Measurements from ENCODE around the gene PSKH1. TPM values are rescaled to one million over a fixed set of nuclear protein-coding genes. Genes with fewer than 3 reads are reported as not detected.

PSKH1 gene
- total RNA-seq, 1 experiment from 2014 or later: 21.7 TPM

DNA sequence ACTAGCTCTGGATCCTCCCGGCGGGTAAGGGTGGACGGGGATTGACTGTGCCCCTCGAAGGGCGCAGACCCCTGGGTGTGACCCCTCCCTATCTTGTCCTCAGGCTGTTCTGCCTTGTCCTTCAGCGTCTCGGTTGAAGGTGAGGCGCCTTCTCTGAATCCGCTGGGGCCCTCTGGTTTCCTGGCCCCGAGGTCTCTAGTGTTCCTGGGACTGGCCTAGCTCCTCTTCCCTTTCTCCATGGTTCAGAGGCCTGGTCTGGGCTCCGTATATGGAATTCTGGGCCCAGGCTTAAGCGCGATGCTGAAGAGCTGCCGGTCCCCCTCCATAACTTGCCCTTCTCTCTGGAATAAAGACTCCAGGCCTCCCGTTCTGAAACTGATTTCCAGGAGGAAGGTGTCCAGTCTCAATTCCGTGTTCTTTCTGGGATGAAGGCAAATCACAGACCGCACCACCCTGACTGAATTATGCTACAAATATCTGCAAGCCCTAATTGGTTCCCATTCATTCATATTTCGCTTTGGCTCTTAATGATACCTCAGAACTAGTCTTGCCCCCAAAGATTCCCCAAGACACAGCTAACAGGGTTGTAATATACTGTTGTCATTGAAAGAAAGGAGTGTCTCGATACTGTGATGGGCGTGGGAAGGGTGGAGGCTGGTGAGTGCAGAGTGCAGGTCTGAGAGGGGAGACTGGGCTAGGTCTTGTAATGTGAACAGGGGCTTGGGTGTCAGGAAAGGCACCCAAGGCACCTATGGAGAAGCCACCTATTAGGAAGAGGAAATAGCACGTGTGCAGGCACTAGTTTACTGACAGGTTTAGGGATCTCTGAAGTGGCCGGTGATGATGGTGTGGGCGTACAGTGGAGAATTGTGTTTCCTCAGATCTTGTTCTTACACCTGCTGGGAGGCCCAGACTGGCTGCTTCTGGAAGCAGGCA is 19.4 kb upstream of the PSKH1 start:
- intact Hi-C loops (cut with micrococcal nuclease): no loop called here
- Mint-ChIP-seq H3K27me3 (ENCODE audit: insufficient read depth, unreplicated experiment) (no peaks in the 10 kb centered on the region), H3K27ac (ENCODE audit: low read depth, unreplicated experiment) (peak overlapping the region; percentile 94), H3K36me3 (ENCODE audit: insufficient read depth, unreplicated experiment) (peaks cover 71% of the 10 kb centered on the region), H3K4me3 (ENCODE audit: unreplicated experiment) (peak overlapping the region; percentile 89), H3K9me3 (ENCODE audit: unreplicated experiment) (no peaks in the 10 kb centered on the region), H3K4me1 (ENCODE audit: insufficient read depth, unreplicated experiment) (peaks cover 34% of the 10 kb centered on the region)
- TSS peak; percentile 18 for BruUV-seq (replicated peaks)
- ChIA-PET CTCF (interaction anchor here (0.7 to 2.9 kb wide), 6 partner anchors 10 to 64 kb away, joined by 3 to 44 read pairs (median 4); partner anchors contain the start of gene NRN1L), POLR2A (interaction anchor here (0.6 to 3.1 kb wide), 14 partner anchors 8 to 1465 kb away, joined by 3 to 27 read pairs (median 4); partner anchors contain the start of genes ATP6V0D1, GFOD2, NRN1L and NUTF2)
- TF ChIP-seq, protein P1, sequence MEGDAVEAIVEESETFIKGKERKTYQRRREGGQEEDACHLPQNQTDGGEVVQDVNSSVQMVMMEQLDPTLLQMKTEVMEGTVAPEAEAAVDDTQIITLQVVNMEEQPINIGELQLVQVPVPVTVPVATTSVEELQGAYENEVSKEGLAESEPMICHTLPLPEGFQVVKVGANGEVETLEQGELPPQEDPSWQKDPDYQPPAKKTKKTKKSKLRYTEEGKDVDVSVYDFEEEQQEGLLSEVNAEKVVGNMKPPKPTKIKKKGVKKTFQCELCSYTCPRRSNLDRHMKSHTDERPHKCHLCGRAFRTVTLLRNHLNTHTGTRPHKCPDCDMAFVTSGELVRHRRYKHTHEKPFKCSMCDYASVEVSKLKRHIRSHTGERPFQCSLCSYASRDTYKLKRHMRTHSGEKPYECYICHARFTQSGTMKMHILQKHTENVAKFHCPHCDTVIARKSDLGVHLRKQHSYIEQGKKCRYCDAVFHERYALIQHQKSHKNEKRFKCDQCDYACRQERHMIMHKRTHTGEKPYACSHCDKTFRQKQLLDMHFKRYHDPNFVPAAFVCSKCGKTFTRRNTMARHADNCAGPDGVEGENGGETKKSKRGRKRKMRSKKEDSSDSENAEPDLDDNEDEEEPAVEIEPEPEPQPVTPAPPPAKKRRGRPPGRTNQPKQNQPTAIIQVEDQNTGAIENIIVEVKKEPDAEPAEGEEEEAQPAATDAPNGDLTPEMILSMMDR (IDR thresholded peaks at IDR 0.05; ENCODE audit: unreplicated experiment): no peak
- no peak for DNase-seq (ENCODE audit: unreplicated experiment)

GRCh38 chr16:67874372-67874771 is 18.7 kb upstream of the PSKH1 start:
- Mint-ChIP-seq H3K27ac (ENCODE audit: low read depth, unreplicated experiment) (peak overlapping the region; percentile 94), H3K4me3 (ENCODE audit: unreplicated experiment) (peak overlapping the region; percentile 89), H3K9me3 (ENCODE audit: unreplicated experiment) (no peaks in the 10 kb centered on the region), H3K36me3 (ENCODE audit: insufficient read depth, unreplicated experiment) (peaks cover 74% of the 10 kb centered on the region), H3K27me3 (ENCODE audit: insufficient read depth, unreplicated experiment) (no peaks in the 10 kb centered on the region), H3K4me1 (ENCODE audit: insufficient read depth, unreplicated experiment) (peaks cover 34% of the 10 kb centered on the region)
- no peak for DNase-seq (ENCODE audit: unreplicated experiment)
- ChIA-PET CTCF (interaction anchor here (2.4 to 2.9 kb wide), 2 partner anchors 9 to 31 kb away, joined by 8 to 44 read pairs; partner anchors contain the start of gene NRN1L), POLR2A (interaction anchor here (1.0 to 3.1 kb wide), 6 partner anchors 13 to 61 kb away, joined by 3 to 27 read pairs (median 8); partner anchors contain the start of genes NUTF2 and PSMB10)
- intact Hi-C loops (cut with micrococcal nuclease): no loop called here
- BruUV-seq (replicated peaks): no TSS peak
- TF ChIP-seq, protein P1 (IDR thresholded peaks at IDR 0.05; ENCODE audit: unreplicated experiment): no peak

DNA sequence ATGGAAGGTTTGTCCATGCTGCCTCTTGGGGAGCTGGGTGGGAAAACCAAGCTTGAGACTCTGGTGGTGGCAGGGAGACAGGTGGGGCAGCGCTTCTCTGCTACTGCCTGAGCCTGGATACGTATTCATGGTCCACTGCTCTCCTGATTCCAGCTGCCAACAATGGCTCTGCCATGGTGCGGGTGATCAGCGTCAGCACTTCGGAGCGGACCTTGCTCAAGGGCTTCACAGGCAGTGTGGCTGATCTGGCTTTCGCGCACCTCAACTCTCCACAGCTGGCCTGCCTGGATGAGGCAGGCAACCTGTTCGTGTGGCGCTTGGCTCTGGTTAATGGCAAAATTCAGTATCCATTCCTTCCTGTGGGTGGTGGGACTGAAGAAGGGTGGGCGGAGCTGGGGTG is 16.0 kb upstream of the PSKH1 start:
- peaks cover 76% of the 10 kb centered on the region for H3K36me3 Mint-ChIP-seq (ENCODE audit: insufficient read depth, unreplicated experiment)
- ChIA-PET POLR2A (interaction anchor here (1.0 to 1.1 kb wide), 2 partner anchors 36 to 44 kb away, joined by 3 read pairs; no protein-coding TSS in a partner anchor), CTCF (interaction anchor here (0.6 to 0.9 kb wide), 3 partner anchors 17 to 69 kb away, joined by 3 to 4 read pairs (median 3); no protein-coding TSS in a partner anchor)

More for the DNA sequence above, 16.0 kb upstream of the PSKH1 start:
- no peak overlapping the region for H3K27ac Mint-ChIP-seq (ENCODE audit: low read depth, unreplicated experiment)
- no TSS peak for BruUV-seq (replicated peaks)
- DNase-seq (ENCODE audit: unreplicated experiment): no peak
- TF ChIP-seq, protein P1 (IDR thresholded peaks at IDR 0.05; ENCODE audit: unreplicated experiment): no peak
- H3K4me3 Mint-ChIP-seq (ENCODE audit: unreplicated experiment): no peak overlapping the region
- intact Hi-C loops (cut with micrococcal nuclease): no loop called here
- H3K9me3 Mint-ChIP-seq (ENCODE audit: unreplicated experiment): no peaks in the 10 kb centered on the region
- H3K4me1 Mint-ChIP-seq (ENCODE audit: insufficient read depth, unreplicated experiment): peaks cover 26% of the 10 kb centered on the region
- H3K27me3 Mint-ChIP-seq (ENCODE audit: insufficient read depth, unreplicated experiment): no peaks in the 10 kb centered on the region
